Measurements from ENCODE around the gene UNC119B.
A peak's percentile ranks its signal among the peaks of the same experiment; 100 is the strongest.

Gene UNC119B

DNA sequence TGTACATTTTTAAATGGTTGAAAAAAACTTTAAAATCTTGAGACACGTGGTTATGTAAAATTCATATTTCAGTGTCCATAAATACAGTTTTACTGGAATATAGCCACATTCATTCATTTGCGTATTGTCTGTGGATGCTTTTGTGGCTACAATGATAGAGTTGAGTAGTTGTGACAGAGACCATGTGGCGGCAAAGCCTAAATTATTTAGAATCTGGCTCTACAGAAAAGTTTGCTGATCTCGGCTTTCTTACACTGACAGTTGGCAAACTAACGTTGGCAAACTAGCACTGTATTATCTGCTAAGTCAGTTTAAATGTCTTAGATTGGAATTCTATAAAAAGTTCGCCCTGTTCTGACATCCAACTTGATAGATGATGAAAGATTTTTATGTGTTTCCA, 2.4 kb downstream of the UNC119B start:
- DNase-seq (ENCODE audit: low read depth) = no peak
- H3K4me3 ChIP-seq (ENCODE audit: control insufficient read depth, low read depth, low read length) = no peak overlapping the region
- TF ChIP-seq, protein P1, sequence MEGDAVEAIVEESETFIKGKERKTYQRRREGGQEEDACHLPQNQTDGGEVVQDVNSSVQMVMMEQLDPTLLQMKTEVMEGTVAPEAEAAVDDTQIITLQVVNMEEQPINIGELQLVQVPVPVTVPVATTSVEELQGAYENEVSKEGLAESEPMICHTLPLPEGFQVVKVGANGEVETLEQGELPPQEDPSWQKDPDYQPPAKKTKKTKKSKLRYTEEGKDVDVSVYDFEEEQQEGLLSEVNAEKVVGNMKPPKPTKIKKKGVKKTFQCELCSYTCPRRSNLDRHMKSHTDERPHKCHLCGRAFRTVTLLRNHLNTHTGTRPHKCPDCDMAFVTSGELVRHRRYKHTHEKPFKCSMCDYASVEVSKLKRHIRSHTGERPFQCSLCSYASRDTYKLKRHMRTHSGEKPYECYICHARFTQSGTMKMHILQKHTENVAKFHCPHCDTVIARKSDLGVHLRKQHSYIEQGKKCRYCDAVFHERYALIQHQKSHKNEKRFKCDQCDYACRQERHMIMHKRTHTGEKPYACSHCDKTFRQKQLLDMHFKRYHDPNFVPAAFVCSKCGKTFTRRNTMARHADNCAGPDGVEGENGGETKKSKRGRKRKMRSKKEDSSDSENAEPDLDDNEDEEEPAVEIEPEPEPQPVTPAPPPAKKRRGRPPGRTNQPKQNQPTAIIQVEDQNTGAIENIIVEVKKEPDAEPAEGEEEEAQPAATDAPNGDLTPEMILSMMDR (IDR thresholded peaks at IDR 0.05; ENCODE audit: control insufficient read depth, insufficient read depth, low read depth, low read length, missing control alignments) = no peak

DNA sequence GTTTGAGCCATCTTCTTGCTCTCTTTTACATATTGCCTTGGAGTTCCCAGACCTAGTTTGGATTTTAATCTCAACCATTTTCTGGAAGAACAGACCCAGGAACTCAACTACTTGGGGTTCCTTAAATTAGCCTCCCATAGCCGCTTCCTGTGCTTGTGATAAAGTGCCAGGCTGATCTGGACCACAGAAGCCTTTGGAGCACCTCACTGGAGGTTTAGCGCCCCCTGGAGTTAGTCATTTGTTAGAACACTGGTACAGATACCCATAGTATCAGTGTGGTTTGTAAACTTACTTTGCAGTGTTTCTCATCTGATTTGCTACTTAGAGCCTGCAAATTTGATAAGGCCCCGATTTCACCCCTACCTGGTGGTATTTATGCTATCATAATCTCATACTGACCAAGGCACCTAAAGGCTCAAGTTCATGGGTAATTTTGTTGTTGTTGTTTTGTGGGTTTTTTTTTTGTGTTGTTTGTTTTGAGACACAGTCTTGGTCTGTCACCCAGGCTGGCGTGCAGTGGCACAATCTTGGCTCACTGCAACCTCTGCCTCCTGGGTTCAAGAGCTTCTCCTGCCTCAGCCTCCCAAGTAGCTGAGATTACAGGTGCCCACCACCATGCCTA, 3.7 kb downstream of the UNC119B start:
- no peak overlapping the region for H3K4me3 ChIP-seq (ENCODE audit: control insufficient read depth, low read depth, low read length)
- TF ChIP-seq, protein P1 (IDR thresholded peaks at IDR 0.05; ENCODE audit: control insufficient read depth, insufficient read depth, low read depth, low read length, missing control alignments) = peak; percentile 88
- DNase-seq (ENCODE audit: low read depth) = peak; percentile 50

- DNase-seq (ENCODE audit: low read depth) = no peak
- no peak overlapping the region for H3K4me3 ChIP-seq (ENCODE audit: control insufficient read depth, low read depth, low read length)
- TF ChIP-seq, protein P1 (IDR thresholded peaks at IDR 0.05; ENCODE audit: control insufficient read depth, insufficient read depth, low read depth, low read length, missing control alignments) = no peak
These were observed 7.8 kb downstream of the UNC119B start for GRCh38 chr12:120718055-120718454.

DNA sequence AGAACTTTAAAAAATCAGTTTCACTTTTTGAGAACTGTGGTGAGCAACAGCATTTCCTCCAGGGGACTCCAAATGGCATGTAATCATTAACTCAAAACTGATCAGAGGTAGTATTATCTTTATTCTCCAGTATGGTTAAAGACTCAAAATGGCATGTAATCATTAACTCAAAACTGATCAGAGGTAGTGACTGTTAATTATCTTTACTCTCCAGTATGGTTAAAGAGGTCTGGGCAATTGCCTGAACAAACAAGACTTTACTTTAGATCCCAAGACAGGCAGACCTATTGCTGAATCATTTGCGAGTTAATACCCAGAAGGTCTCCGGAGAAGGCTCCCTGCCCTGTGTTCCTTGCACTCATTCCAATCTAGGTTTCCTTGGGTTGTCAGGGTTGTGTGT, 8.8 kb downstream of the UNC119B start:
- no peak overlapping the region for H3K4me3 ChIP-seq (ENCODE audit: control insufficient read depth, low read depth, low read length)
- DNase-seq (ENCODE audit: low read depth) = no peak
- TF ChIP-seq, protein P1 (IDR thresholded peaks at IDR 0.05; ENCODE audit: control insufficient read depth, insufficient read depth, low read depth, low read length, missing control alignments) = no peak

- H3K4me3 ChIP-seq (ENCODE audit: control insufficient read depth, low read depth, low read length) = no peak overlapping the region
These were observed 9.4 kb downstream of the UNC119B start for GRCh38 chr12:120719496-120720233.

DNA sequence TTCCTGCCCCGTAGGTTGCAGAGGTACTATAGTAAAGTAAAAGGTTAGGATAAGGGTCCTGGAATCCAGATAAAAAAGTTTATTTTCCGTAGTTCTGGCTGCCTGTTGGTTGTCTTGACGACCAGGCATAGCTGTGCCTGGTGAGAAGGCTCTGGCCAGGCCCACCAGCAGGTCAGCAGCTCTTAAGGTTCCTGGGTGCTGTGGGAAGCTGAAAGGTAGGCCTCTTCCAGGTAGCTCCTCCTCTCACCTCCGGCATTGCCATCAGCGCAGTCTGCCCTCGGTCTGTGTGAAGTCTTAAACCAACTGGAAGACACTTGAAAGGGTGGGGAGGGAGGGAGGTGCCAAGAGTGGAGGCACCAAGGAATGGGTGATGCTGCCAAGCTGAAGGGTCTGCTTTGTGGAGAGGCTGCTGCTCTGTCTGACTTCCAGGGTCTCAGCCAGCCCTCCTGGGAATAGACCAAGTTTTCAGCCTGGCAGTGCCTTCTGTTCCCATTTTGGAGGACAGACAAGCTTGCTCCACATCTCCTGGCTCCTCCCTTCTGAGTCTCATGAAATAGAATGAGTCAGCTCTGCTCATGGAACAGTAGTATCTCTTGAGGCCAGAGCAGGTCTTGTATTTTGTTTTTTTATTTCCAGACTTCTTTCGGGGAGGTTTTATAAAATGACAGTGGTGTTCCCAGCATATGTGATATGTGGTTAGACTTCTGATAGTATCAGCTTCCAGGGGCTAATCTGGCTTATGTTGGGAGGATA, 10.2 kb downstream of the UNC119B start:
- no peak overlapping the region for H3K4me3 ChIP-seq (ENCODE audit: control insufficient read depth, low read depth, low read length)
- peak; percentile 43 for DNase-seq (ENCODE audit: low read depth)
- TF ChIP-seq, protein P1 (IDR thresholded peaks at IDR 0.05; ENCODE audit: control insufficient read depth, insufficient read depth, low read depth, low read length, missing control alignments) = no peak

More at GRCh38 chr12:120719496-120720233, 9.4 kb downstream of the UNC119B start:
- DNase-seq (ENCODE audit: low read depth) = no peak
- TF ChIP-seq, protein P1 (IDR thresholded peaks at IDR 0.05; ENCODE audit: control insufficient read depth, insufficient read depth, low read depth, low read length, missing control alignments) = no peak

Data from AG09309 (cell line).